22Rv1 (cell line): ENCODE measurements around the gene WWOX.

Experiments
- H3K27ac ChIP-seq: fragments of 450-650 bp; 2 replicates; pipeline ENCODE4 v1.5.1; 2017
- CTCF ChIP-seq: fragments of 450-650 bp; IDR thresholded peaks from 2 replicates; pipeline ENCODE4 v1.5.1; 2017; ENCODE audit warnings: mild to moderate bottlenecking
- ZFX ChIP-seq: fragments of 450-650 bp; IDR thresholded peaks from 2 replicates; pipeline ENCODE4 v1.6.1; 2017; ENCODE audit warnings: antibody characterized with exemption, borderline replicate concordance

Gene WWOX

GRCh38 chr16:78251115-78251514 is 151.7 kb downstream of the WWOX start:
- TF ChIP-seq CTCF: no peak
- TF ChIP-seq ZFX: no peak
- no peak overlapping the region for H3K27ac ChIP-seq

GRCh38 chr16:78252757-78253156 is 153.3 kb downstream of the WWOX start:
- TF ChIP-seq CTCF: no peak
- no peak for TF ChIP-seq ZFX
- no peak overlapping the region for H3K27ac ChIP-seq

- TF ChIP-seq ZFX (no peak), CTCF (no peak)
- H3K27ac ChIP-seq: no peak overlapping the region
Measured at GRCh38 chr16:78254841-78255240, 155.4 kb downstream of the WWOX start.

GRCh38 chr16:78256686-78257375 is 157.4 kb downstream of the WWOX start:
- TF ChIP-seq ZFX: no peak
- no peak for TF ChIP-seq CTCF
- H3K27ac ChIP-seq: no peak overlapping the region

GRCh38 chr16:78257376-78257728 is 157.9 kb downstream of the WWOX start:
- no peak overlapping the region for H3K27ac ChIP-seq
- no peak for TF ChIP-seq ZFX
- TF ChIP-seq CTCF: no peak

GRCh38 chr16:78258375-78259065 is 159.1 kb downstream of the WWOX start:
- no peak for TF ChIP-seq ZFX
- no peak for TF ChIP-seq CTCF
- no peak overlapping the region for H3K27ac ChIP-seq

GRCh38 chr16:78259873-78260272 is 160.4 kb downstream of the WWOX start:
- TF ChIP-seq ZFX (no peak), CTCF (no peak)
- no peak overlapping the region for H3K27ac ChIP-seq
